WTC11 (cell line): ENCODE data around the gene PRR23E. TPM values are rescaled to one million over a fixed set of nuclear protein-coding genes. Genes with fewer than 3 reads are reported as not detected.

Source experiments
- ATAC-seq: fragments of 200-7000 bp; cut with Tn5 transposase; 2 replicates; pipeline ENCODE4 v1.10.0; 2021; ENCODE audit warnings: mild to moderate bottlenecking, moderate library complexity
- CTCF ChIA-PET: fragments of 300-600 bp; sonication (Branson Sonifier 250); formaldehyde crosslinking; loops from one replicate; lab custom pipeline; 2021; ENCODE audit warnings: antibody characterized with exemption; lab: Charles Lee
- POLR2A ChIA-PET: fragments of 350-600 bp; sonication (Branson Sonifier 250); formaldehyde crosslinking; loops from one replicate; lab custom pipeline; 2021; ENCODE audit warnings: antibody characterized with exemption; lab: Charles Lee
- DNase-seq: peaks from one replicate; pipeline ENCODE4 v3.0.0; 2021; ENCODE audit warnings: low spot score
- H3K27ac Mint-ChIP-seq: 2 replicates; pipeline ENCODE4 v1.8.0; 2021; ENCODE audit warnings: mixed read lengths
- H3K27me3 Mint-ChIP-seq: 2 replicates; pipeline ENCODE4 v1.8.0; 2021; ENCODE audit warnings: low read depth, mild to moderate bottlenecking, moderate library complexity, mixed read lengths
- H3K36me3 Mint-ChIP-seq: 2 replicates; pipeline ENCODE4 v1.8.0; 2021; ENCODE audit warnings: mixed read lengths
- H3K4me1 Mint-ChIP-seq: 2 replicates; pipeline ENCODE4 v1.8.0; 2022; ENCODE audit warnings: mixed read lengths
- H3K4me3 Mint-ChIP-seq: 2 replicates; pipeline ENCODE4 v1.8.0; 2021; ENCODE audit warnings: mild to moderate bottlenecking, moderate library complexity, mixed read lengths
- H3K9me3 Mint-ChIP-seq: 2 replicates; pipeline ENCODE4 v1.8.0; 2021; ENCODE audit warnings: mixed read lengths
- ATF6 ChIP-seq: sonication (generic); formaldehyde crosslinking; IDR thresholded peaks from 2 replicates; pipeline ENCODE4 v1.8.1; 2023; ENCODE audit warnings: mild to moderate bottlenecking, missing genetic modification reagents
- CDX4 ChIP-seq: fragments of 250-450 bp; sonication (Bioruptor Pico); IDR thresholded peaks from 2 replicates; pipeline ENCODE4 v1.9.0; 2021; ENCODE audit warnings: moderate library complexity, mild to moderate bottlenecking, inconsistent platforms, borderline replicate concordance
- CREB1 ChIP-seq: sonication (generic); formaldehyde crosslinking; IDR thresholded peaks from 2 replicates; pipeline ENCODE4 v1.8.0; 2023; ENCODE audit warnings: mild to moderate bottlenecking, missing genetic modification reagents
- E2F5 ChIP-seq: sonication (generic); formaldehyde crosslinking; IDR thresholded peaks from 2 replicates; pipeline ENCODE4 v1.8.1; 2022; ENCODE audit warnings: mild to moderate bottlenecking, moderate library complexity, missing genetic modification reagents
- HMGXB4 ChIP-seq: sonication (generic); formaldehyde crosslinking; IDR thresholded peaks from 2 replicates; pipeline ENCODE4 v1.8.1; 2023; ENCODE audit warnings: mild to moderate bottlenecking, moderate library complexity, missing genetic modification reagents
- JUN ChIP-seq: sonication (generic); formaldehyde crosslinking; IDR thresholded peaks from 2 replicates; pipeline ENCODE4 v1.8.0; 2023; ENCODE audit warnings: mild to moderate bottlenecking, missing genetic modification reagents
- NFYB ChIP-seq: sonication (generic); formaldehyde crosslinking; conservative IDR thresholded peaks from 2 replicates; pipeline ENCODE4 v1.8.0; 2022; ENCODE audit warnings: low read depth, missing genetic modification reagents
- OVOL2 ChIP-seq: fragments of 250-450 bp; sonication (Bioruptor Pico); IDR thresholded peaks from 2 replicates; pipeline ENCODE4 v1.9.0; 2021; ENCODE audit warnings: mild to moderate bottlenecking, borderline replicate concordance
- PRRX2 ChIP-seq: fragments of 250-450 bp; sonication (Bioruptor Pico); IDR thresholded peaks from 2 replicates; pipeline ENCODE4 v1.8.0; 2021; ENCODE audit warnings: mild to moderate bottlenecking
- RELA ChIP-seq: sonication (generic); formaldehyde crosslinking; IDR thresholded peaks from 2 replicates; pipeline ENCODE4 v1.8.1; 2022; ENCODE audit warnings: missing genetic modification reagents, mild to moderate bottlenecking, borderline replicate concordance
- RORB ChIP-seq: fragments of 250-450 bp; sonication (Bioruptor Pico); IDR thresholded peaks from 2 replicates; pipeline ENCODE4 v1.9.0; 2021; ENCODE audit warnings: mild to moderate bottlenecking
- SOX15 ChIP-seq: fragments of 250-450 bp; sonication (Bioruptor Pico); IDR thresholded peaks from 2 replicates; pipeline ENCODE4 v1.9.0; 2021; ENCODE audit warnings: mild to moderate bottlenecking
- TCF7 ChIP-seq: sonication (generic); formaldehyde crosslinking; IDR thresholded peaks from 2 replicates; pipeline ENCODE4 v1.8.0; 2022; ENCODE audit warnings: mild to moderate bottlenecking, low read depth, missing genetic modification reagents, moderate library complexity
- USF2 ChIP-seq: sonication (generic); formaldehyde crosslinking; IDR thresholded peaks from 2 replicates; pipeline ENCODE4 v1.8.1; 2023; ENCODE audit warnings: mild to moderate bottlenecking, missing genetic modification reagents, moderate library complexity
- ZBTB21 ChIP-seq: sonication (generic); formaldehyde crosslinking; IDR thresholded peaks from 2 replicates; pipeline ENCODE4 v1.8.1; 2023; ENCODE audit warnings: mild to moderate bottlenecking, missing genetic modification reagents, borderline replicate concordance
- ZNF232 ChIP-seq: sonication (generic); formaldehyde crosslinking; IDR thresholded peaks from 2 replicates; pipeline ENCODE4 v1.8.0; 2022; ENCODE audit warnings: mild to moderate bottlenecking, missing genetic modification reagents
- ZSCAN18 ChIP-seq: fragments of 250-450 bp; sonication (Bioruptor Pico); IDR thresholded peaks from 2 replicates; pipeline ENCODE4 v2.1.2; 2022; ENCODE audit warnings: mild to moderate bottlenecking, moderate library complexity
- total RNA-seq: library from RNA; stranded (reverse); gene quantifications from 3 replicates; pipeline ENCODE4 v1.2.3, GENCODE V29; 2021

Gene PRR23E
- total RNA-seq, 1 experiment from 2014 or later, result not detected

- TF ChIP-seq CDX4 (CRISPR knock-in tag), result no peak
- no peak for TF ChIP-seq SOX15
- TF ChIP-seq USF2 (CRISPR knock-in tag), result no peak
- TF ChIP-seq ZBTB21, result no peak
- TF ChIP-seq PRRX2 (CRISPR knock-in tag), result no peak
- no peak for TF ChIP-seq HMGXB4 (CRISPR knock-in tag)
- TF ChIP-seq E2F5 (CRISPR knock-in tag), result no peak
- TF ChIP-seq NFYB (CRISPR knock-in tag), result no peak
- TF ChIP-seq ZSCAN18 (CRISPR knock-in tag), result no peak
- TF ChIP-seq ATF6 (CRISPR knock-in tag), result no peak
Observed at GRCh38 chr3:127216415-127217261, 23.7 kb downstream of the PRR23E start (continued).

- peaks cover 7% of the 10 kb centered on the region; the same call in 1 of the 2 replicates for H3K4me1 Mint-ChIP-seq
- no peak for DNase-seq
- TF ChIP-seq RELA, result no peak
- TF ChIP-seq OVOL2 (CRISPR knock-in tag), result no peak
- no peak for TF ChIP-seq TCF7 (CRISPR knock-in tag)
- no peak for TF ChIP-seq RORB
- TF ChIP-seq PRRX2 (CRISPR knock-in tag), result no peak
- TF ChIP-seq CREB1 (CRISPR knock-in tag), result no peak
- no peak for TF ChIP-seq JUN
- no peak for TF ChIP-seq ZNF232 (CRISPR knock-in tag)
- H3K27me3 Mint-ChIP-seq, result no peaks in the 10 kb centered on the region
- ChIA-PET POLR2A (no interaction called here), CTCF (no interaction called here)
- H3K27ac Mint-ChIP-seq, result no peak overlapping the region
- no peak for ATAC-seq
- H3K36me3 Mint-ChIP-seq, result no peaks in the 10 kb centered on the region
- no peaks in the 10 kb centered on the region for H3K9me3 Mint-ChIP-seq
- H3K4me3 Mint-ChIP-seq, result no peak overlapping the region
Observed at GRCh38 chr3:127217596-127218453, 24.9 kb downstream of the PRR23E start.
